Left forelimb (tissue), 1 donor: Measurements from ENCODE around the gene EBF4.

Experiments used
- DNase-seq: peaks from one replicate; pipeline ENCODE4 v3.0.0-alpha.2; 2018; ENCODE audit warnings: low spot score

Gene EBF4

GRCh38 chr20:2742934-2743559, 50.5 kb downstream of the EBF4 start:
- DNase-seq: peak; percentile 70

- peak; percentile 51 for DNase-seq
These were observed 52.7 kb downstream of the EBF4 start for GRCh38 chr20:2745060-2745910.

GRCh38 chr20:2745936-2746635, 53.5 kb downstream of the EBF4 start:
- DNase-seq: no peak

- DNase-seq: no peak
These were observed 54.2 kb downstream of the EBF4 start for GRCh38 chr20:2746636-2747265.

- DNase-seq: no peak
These were observed 55.2 kb downstream of the EBF4 start for GRCh38 chr20:2747676-2748235.

GRCh38 chr20:2748551-2749342, 56.2 kb downstream of the EBF4 start:
- no peak for DNase-seq

GRCh38 chr20:2749343-2749950, 56.9 kb downstream of the EBF4 start:
- peak; percentile 47 for DNase-seq

GRCh38 chr20:2749951-2750490, 57.4 kb downstream of the EBF4 start:
- DNase-seq: no peak

- DNase-seq: no peak
These were observed 58.1 kb downstream of the EBF4 start for GRCh38 chr20:2750491-2751251.

- peak; percentile 50 for DNase-seq
These were observed 58.8 kb downstream of the EBF4 start for GRCh38 chr20:2751347-2751877.

GRCh38 chr20:2751878-2752566, 59.4 kb downstream of the EBF4 start:
- DNase-seq: no peak

- DNase-seq: no peak
These were observed 60.2 kb downstream of the EBF4 start for GRCh38 chr20:2752567-2753460.

GRCh38 chr20:2753461-2754040, 61.0 kb downstream of the EBF4 start:
- DNase-seq: peak; percentile 28

- DNase-seq: peak; percentile 36
These were observed 61.8 kb downstream of the EBF4 start for GRCh38 chr20:2754424-2754823.

GRCh38 chr20:2755451-2756055, 63.0 kb downstream of the EBF4 start:
- no peak for DNase-seq

- DNase-seq: peak; percentile 37
These were observed 63.6 kb downstream of the EBF4 start for GRCh38 chr20:2756056-2756611.

GRCh38 chr20:2757001-2757400, 64.4 kb downstream of the EBF4 start:
- no peak for DNase-seq
